A549 treated with AZD9567 at 1 μM for 4 hours (cell line): ENCODE data around the gene KCNE4. TPM values are rescaled to one million over a fixed set of nuclear protein-coding genes. Genes with fewer than 3 reads are reported as not detected.

Experiments used
- total RNA-seq: library from RNA; stranded (reverse); fragments of 200-300 nt; extraction: Qiagen RNA extraction; gene quantifications from 5 replicates; pipeline ENCODE4 v1.2.3, GENCODE V29; 2022; ENCODE audit not compliant: insufficient read depth

The KCNE4 gene, protein sequence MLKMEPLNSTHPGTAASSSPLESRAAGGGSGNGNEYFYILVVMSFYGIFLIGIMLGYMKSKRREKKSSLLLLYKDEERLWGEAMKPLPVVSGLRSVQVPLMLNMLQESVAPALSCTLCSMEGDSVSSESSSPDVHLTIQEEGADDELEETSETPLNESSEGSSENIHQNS
- total RNA-seq, result 0.38 to 0.47 TPM (median 0.42 TPM) in 4 of 5 replicates, not detected in the other

DNA sequence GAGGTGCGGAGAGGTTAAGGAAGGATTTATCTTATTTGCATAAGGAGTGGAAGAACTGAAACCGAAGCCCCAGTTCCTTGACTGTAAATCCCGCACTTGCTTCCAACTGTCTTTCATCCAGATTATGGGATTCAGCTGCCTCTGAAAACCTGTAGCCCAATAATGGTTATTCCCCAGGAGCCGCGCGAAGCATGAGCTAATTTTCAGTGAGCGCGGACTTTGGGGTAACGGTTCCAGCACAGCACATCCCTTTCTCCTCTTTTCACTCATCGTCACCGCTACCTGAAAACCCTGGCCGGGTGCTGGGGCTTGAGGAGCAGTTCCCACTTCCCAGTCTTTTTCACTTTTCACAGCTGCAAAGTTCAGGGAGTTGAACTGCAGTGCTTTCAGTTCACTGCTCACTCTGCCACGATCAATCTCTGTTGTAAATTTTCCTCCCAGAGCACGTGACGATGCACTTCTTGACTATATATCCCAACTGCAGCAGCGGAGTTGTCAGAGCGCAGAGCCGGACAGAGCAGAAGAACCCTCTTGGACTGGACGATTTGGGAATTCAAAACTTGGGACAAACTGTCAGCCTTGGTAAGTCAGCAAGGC, at the start of gene KCNE4:
Gene KCNE4 (plus strand): TSS at position 498 of the 597 bp plus-strand sequence. CDS start 641 bp downstream, outside the sequence.

Other genes with a start within 250 kb of the KCNE4 start
- 120 to 212 TPM (median 128 TPM) in 5 replicates for gene ACSL3, start 191.2 kb upstream of the KCNE4 start, total RNA-seq